H1 (cell line): ENCODE data around the gene TMEM179B. TPM values are rescaled to one million over a fixed set of nuclear protein-coding genes. Genes with fewer than 3 reads are reported as not detected.

Experiments used
- CTCF ChIA-PET: fragments of 300-600 bp; sonication (Branson Sonifier 250); formaldehyde crosslinking; loops from one replicate; lab custom pipeline; 2021; ENCODE audit not compliant: partially characterized antibody; lab: Charles Lee
- POLR2A ChIA-PET: fragments of 300-600 bp; sonication (Branson Sonifier 250); formaldehyde crosslinking; loops from one replicate; lab custom pipeline; 2021; ENCODE audit warnings: inconsistent platforms; ENCODE audit not compliant: partially characterized antibody; lab: Charles Lee
- DNase-seq, 2 experiments: peaks; one replicate each; pipeline versions ENCODE4 v3.0.0 to v3.0.0-alpha.2; 2010 to 2022; ENCODE audit warnings: low spot score in 2 of 2, low read depth in 1 of 2, mixed read lengths in 1 of 2
- FAIRE-seq: peaks from 2 replicates; lab custom pipeline; 2011; peaks lifted over from hg19 to GRCh38; lab: Jason Lieb, UNC
- H2AFZ ChIP-seq: 2 replicates; pipeline ENCODE4 v1.8.1; 2012; ENCODE audit warnings: low read length, inconsistent platforms
- H2AK5ac ChIP-seq: 2 replicates; pipeline ENCODE4 v1.6.1; 2013; ENCODE audit warnings: low read depth, low read length
- H2BK120ac ChIP-seq: replicated peaks from 2 replicates; pipeline ENCODE3; 2013; ENCODE audit warnings: low read depth, low read length, inconsistent platforms
- H2BK12ac ChIP-seq: 2 replicates; pipeline ENCODE4 v1.6.1; 2013; ENCODE audit warnings: low read depth, low read length
- H2BK15ac ChIP-seq: 2 replicates; pipeline ENCODE4 v1.6.1; 2013; ENCODE audit warnings: low read length
- H2BK20ac ChIP-seq: 2 replicates; pipeline ENCODE4 v1.6.1; 2013; ENCODE audit warnings: low read length
- H2BK5ac ChIP-seq: 2 replicates; pipeline ENCODE4 v1.6.1; 2013; ENCODE audit warnings: low read depth, low read length
- H3K14ac ChIP-seq: 2 replicates; pipeline ENCODE4 v1.6.1; 2013; ENCODE audit warnings: inconsistent platforms; ENCODE audit not compliant: insufficient read length
- H3K18ac ChIP-seq: 2 replicates; pipeline ENCODE4 v1.6.1; 2013; ENCODE audit warnings: low read length; ENCODE audit errors: extremely low read depth
- H3K23ac ChIP-seq: 2 replicates; pipeline ENCODE4 v1.6.1; 2013; ENCODE audit warnings: inconsistent platforms; ENCODE audit not compliant: insufficient read length
- H3K23me2 ChIP-seq: 2 replicates; pipeline ENCODE4 v1.6.1; 2013; ENCODE audit warnings: low read depth, low read length
- H3K27ac ChIP-seq: 2 replicates; pipeline ENCODE4 v1.6.1; 2011; ENCODE audit warnings: low read depth, low read length, inconsistent platforms
- H3K27me3 ChIP-seq, 4 experiments: replicated peaks in 1 of 4; 1 replicate in 1 of 4; 2 replicates in 3 of 4; pipeline versions ENCODE4 v1.6.1 to v1.8.1; 2011 to 2013; ENCODE audit warnings: low read length in 3 of 4, mild to moderate bottlenecking in 3 of 4, inconsistent platforms in 2 of 4, mixed read lengths in 2 of 4, moderate library complexity in 1 of 4; ENCODE audit not compliant: control insufficient read depth in 3 of 4, insufficient read depth in 3 of 4; ENCODE audit errors: extremely low read depth in 1 of 4
- H3K36me3 ChIP-seq, 4 experiments: 2 replicates each; pipeline versions ENCODE4 v1.6.1 to v1.8.1; 2011 to 2013; ENCODE audit warnings: mild to moderate bottlenecking in 4 of 4, low read length in 3 of 4, moderate library complexity in 2 of 4, control low read depth in 1 of 4, inconsistent platforms in 1 of 4; ENCODE audit not compliant: insufficient read depth in 4 of 4, control insufficient read depth in 2 of 4
- H3K4ac ChIP-seq: replicated peaks from 2 replicates; pipeline ENCODE3; 2013; ENCODE audit warnings: low read length, low read depth, mixed read lengths, inconsistent platforms; ENCODE audit not compliant: insufficient read length
- H3K4me1 ChIP-seq, 4 experiments: replicated peaks in 1 of 4; 1 replicate in 1 of 4; 2 replicates in 3 of 4; pipeline versions ENCODE4 v1.6.1 to v1.8.1; 2011 to 2013; ENCODE audit warnings: low read length in 3 of 4, inconsistent platforms in 2 of 4, mixed read lengths in 1 of 4; ENCODE audit not compliant: insufficient read depth in 4 of 4, control insufficient read depth in 3 of 4
- H3K4me2 ChIP-seq, 2 experiments: 2 replicates each; pipeline versions ENCODE4 v1.6.1 to v1.8.1; 2011 to 2013; ENCODE audit warnings: low read depth in 2 of 2, low read length in 2 of 2, control low read depth in 1 of 2, inconsistent platforms in 1 of 2, mild to moderate bottlenecking in 1 of 2; ENCODE audit not compliant: insufficient read depth in 1 of 2
- H3K4me3 ChIP-seq, 4 experiments: fragments of 200-600, 300-600 bp in 1 of 4; sonication (generic), shearing (Covaris generic), sonication (Bioruptor Twin) in 1 of 4; 2 replicates each; pipeline versions ENCODE4 v1.5.1 to v1.8.1; 2011 to 2016; ENCODE audit warnings: low read length in 4 of 4, low read depth in 3 of 4, control low read depth in 2 of 4, inconsistent platforms in 2 of 4, mild to moderate bottlenecking in 2 of 4, mixed read lengths in 1 of 4, moderate library complexity in 1 of 4; ENCODE audit not compliant: insufficient read depth in 2 of 4; ENCODE audit errors: extremely low read depth in 1 of 4
- H3K56ac ChIP-seq: replicated peaks from 2 replicates; pipeline ENCODE3; 2013; ENCODE audit warnings: low read depth, mild to moderate bottlenecking, mixed read lengths, low read length, inconsistent platforms; ENCODE audit not compliant: insufficient read length
- H3K79me1 ChIP-seq: 2 replicates; pipeline ENCODE4 v1.6.1; 2013; ENCODE audit warnings: low read depth, low read length, control low read depth
- H3K79me2 ChIP-seq, 2 experiments: 2 replicates each; pipeline versions ENCODE4 v1.6.1 to v1.8.1; 2012 to 2013; ENCODE audit warnings: low read length in 2 of 2, mild to moderate bottlenecking in 2 of 2, inconsistent platforms in 1 of 2; ENCODE audit not compliant: insufficient read depth in 2 of 2, control insufficient read depth in 1 of 2
- H3K9ac ChIP-seq, 4 experiments: replicated peaks in 1 of 4; 1 replicate in 1 of 4; 2 replicates in 3 of 4; pipeline versions ENCODE4 v1.6.1 to v1.8.1; 2011 to 2013; ENCODE audit warnings: low read depth in 3 of 4, low read length in 3 of 4, control low read depth in 2 of 4, mild to moderate bottlenecking in 2 of 4, moderate library complexity in 2 of 4, inconsistent platforms in 1 of 4; ENCODE audit errors: extremely low read depth in 1 of 4
- H3K9me3 ChIP-seq, 2 experiments: 2 replicates each; pipeline versions ENCODE4 v1.6.1 to v1.8.1; 2012 to 2013; ENCODE audit warnings: mild to moderate bottlenecking in 2 of 2, moderate library complexity in 2 of 2, control low read depth in 1 of 2, inconsistent platforms in 1 of 2, low read depth in 1 of 2, low read length in 1 of 2, mixed read lengths in 1 of 2; ENCODE audit not compliant: insufficient read depth in 2 of 2
- H4K20me1 ChIP-seq, 2 experiments: replicated peaks in 1 of 2; 2 replicates each; pipeline versions ENCODE3 to v1.8.1; 2011 to 2013; ENCODE audit warnings: inconsistent platforms in 2 of 2, low read length in 2 of 2, mild to moderate bottlenecking in 1 of 2; ENCODE audit not compliant: insufficient read depth in 2 of 2, control insufficient read depth in 1 of 2
- H4K5ac ChIP-seq: 2 replicates; pipeline ENCODE4 v1.6.1; 2013; ENCODE audit warnings: low read length, low read depth, mixed read lengths, inconsistent platforms; ENCODE audit not compliant: insufficient read length
- H4K8ac ChIP-seq: 2 replicates; pipeline ENCODE4 v1.8.0; 2013; ENCODE audit warnings: mild to moderate bottlenecking, moderate library complexity, low read length, inconsistent platforms; ENCODE audit not compliant: insufficient read depth; ENCODE audit errors: extremely low read depth
- H4K91ac ChIP-seq: replicated peaks from 2 replicates; pipeline ENCODE3; 2013; ENCODE audit warnings: low read length, mixed read lengths, inconsistent platforms; ENCODE audit not compliant: insufficient read length
- ASH2L ChIP-seq: fragments of 200-600, 300-600 bp; sonication (generic); IDR thresholded peaks from one replicate; pipeline ENCODE4 v1.7.1; 2017; ENCODE audit warnings: low read length
- CEBPB ChIP-seq: IDR thresholded peaks from 2 replicates; pipeline ENCODE4 v1.6.1; 2012; ENCODE audit warnings: low read depth, low read length
- CREB1 ChIP-seq: IDR thresholded peaks from 2 replicates; pipeline ENCODE4 v1.6.1; 2012; ENCODE audit warnings: inconsistent platforms
- GTF2F1 ChIP-seq: IDR thresholded peaks from 2 replicates; pipeline ENCODE4 v1.6.1; 2012; ENCODE audit warnings: low read depth, low read length, improper control_type of control experiment, borderline replicate concordance
- JUND ChIP-seq: IDR thresholded peaks from 2 replicates; pipeline ENCODE4 v1.6.1; 2011; ENCODE audit warnings: mild to moderate bottlenecking, improper control_type of control experiment, low read length
- MAFK ChIP-seq: IDR thresholded peaks from 2 replicates; pipeline ENCODE4 v1.6.1; 2012; ENCODE audit warnings: low read depth, mild to moderate bottlenecking, improper control_type of control experiment, low read length
- POU5F1 ChIP-seq: IDR thresholded peaks from 2 replicates; pipeline ENCODE4 v1.6.1; 2011; ENCODE audit warnings: low read depth, mild to moderate bottlenecking, low read length, moderate library complexity
- RNF2 ChIP-seq: fragments of 200-900, 300-1000 bp; sonication (generic); IDR thresholded peaks from 2 replicates; pipeline ENCODE4 v1.7.1; 2016; ENCODE audit warnings: borderline replicate concordance, low read depth, mild to moderate bottlenecking, antibody characterized with exemption, low read length; ENCODE audit not compliant: poor library complexity, severe bottlenecking; ENCODE audit errors: missing control alignments
- SIX5 ChIP-seq: IDR thresholded peaks from 2 replicates; pipeline ENCODE4 v1.6.1; 2011; ENCODE audit warnings: mild to moderate bottlenecking, low read depth, low read length
- YY1 ChIP-seq: IDR thresholded peaks from 2 replicates; pipeline ENCODE4 v1.6.1; 2011; ENCODE audit warnings: low read depth, mild to moderate bottlenecking, low read length
- WGBS, 2 experiments: shearing (Covaris generic) in 1 of 2; methylation state at CpG; one replicate each; pipeline versions ENCODE4 v1.1.6 to v1.1.7; 2013 to 2015; ENCODE audit warnings: low lambda C conversion rate in 2 of 2, mixed read lengths in 2 of 2, inconsistent platforms in 1 of 2, low coverage in 1 of 2, missing lambda C conversion rate in 1 of 2; ENCODE audit not compliant: insufficient replicate concordance in 2 of 2, insufficient coverage in 1 of 2, insufficient read length in 1 of 2; ENCODE audit errors: extremely low coverage in 1 of 2, missing lambda C conversion rate in 1 of 2; 5-methylcytosine and 5-hydroxymethylcytosine counted together
- polyA plus RNA-seq, 7 experiments: library from polyadenylated mRNA; depleted of rRNA in 3 of 7; stranded (reverse) in 5 of 7; unstranded in 2 of 7; fragments of >200 nt in 5 of 7; fragments of 200-250 nt in 2 of 7; gene quantifications; 1 replicate in 5 of 7; 2 replicates in 1 of 7; 4 replicates in 1 of 7; pipeline versions ENCODE4 v1.2.1 to v1.2.3, GENCODE V29; 2011 to 2013; ENCODE audit warnings: missing spikeins in 2 of 7, mixed read lengths in 2 of 7
- total RNA-seq: library from RNA; stranded (reverse); fragmentation: NEBNext Ultra II Directional; extraction: Animal tissue kit (Norgen Biotek cat#: 25700); gene quantifications from 2 replicates; pipeline ENCODE4 v1.2.1, GENCODE V29; 2021
- TF ChIP-seq, protein P1 (sequence below): IDR thresholded peaks from 2 replicates; pipeline ENCODE4 v1.6.1; 2012; ENCODE audit warnings: inconsistent platforms

TMEM179B gene
- total and polyA plus RNA-seq, 2 of the 8 experiments (the other 6 are each of a cell fraction or from before 2014, with no cell fraction given): 18.6 to 62.2 TPM

DNA sequence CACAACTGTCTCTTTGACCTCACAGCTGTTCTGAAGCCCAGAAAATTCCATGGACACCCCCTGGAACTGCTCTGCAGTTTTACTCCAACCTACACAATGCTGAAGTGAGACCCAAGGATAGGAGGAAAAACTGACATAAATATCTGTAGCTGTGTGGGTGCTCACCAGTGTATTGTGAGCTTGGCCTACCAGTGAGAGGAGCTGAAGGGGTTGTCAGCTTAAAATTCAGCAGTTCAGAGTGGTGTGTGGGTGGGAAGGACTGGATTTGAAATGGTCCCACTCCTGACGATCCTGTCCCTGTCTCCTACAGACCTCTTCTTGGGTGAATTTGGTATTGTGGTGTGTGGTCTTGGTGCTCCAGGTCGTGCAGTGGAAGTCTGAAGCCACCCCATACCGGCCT is 2.4 kb downstream of the TMEM179B start:
- H2BK12ac ChIP-seq: no peak overlapping the region
- H2AFZ ChIP-seq: no peak overlapping the region
- H2BK20ac ChIP-seq: no peak overlapping the region
- 89% methylated on average over 3 of the region's 3 CpGs; no CpG with 5 or more reads in 1 of the 2 experiments for WGBS, 2 experiments
- DNase-seq: no peak
- H3K27me3 ChIP-seq: no peaks in the 10 kb centered on the region
- POLR2A ChIA-PET: interaction anchor here (0.6 to 15.9 kb wide), 23 partner anchors 14 to 198 kb away, joined by 3 to 251 read pairs (median 6); partner anchors contain the start of genes HNRNPUL2, LBHD1, NXF1 and SLC3A2
- no peak overlapping the region for H3K9ac ChIP-seq
- H3K56ac ChIP-seq: no peak overlapping the region
- no peak overlapping the region for H3K18ac ChIP-seq
- H3K79me2 ChIP-seq: peaks cover 0 to 33% of the 10 kb centered on the region in 2 experiments; a peak in 2 of 4 replicates
- no peak for FAIRE-seq
- no peaks in the 10 kb centered on the region for H3K9me3 ChIP-seq
- no peak overlapping the region for H2BK15ac ChIP-seq
- H3K4ac ChIP-seq: no peak overlapping the region
- no peak overlapping the region for H4K5ac ChIP-seq
- H3K14ac ChIP-seq: no peak overlapping the region
- no peak overlapping the region for H4K91ac ChIP-seq
- peaks cover 0 to 3% of the 10 kb centered on the region in 2 experiments for H4K20me1 ChIP-seq
- H3K23ac ChIP-seq: no peak overlapping the region
- no peak overlapping the region; a peak in 1 of 4 replicates for H3K4me2 ChIP-seq
- H3K23me2 ChIP-seq: no peaks in the 10 kb centered on the region; the same call in 1 of the 2 replicates
- no peak overlapping the region for H3K27ac ChIP-seq
- H4K8ac ChIP-seq: no peak overlapping the region
- peaks cover 2 to 24% (median 11%) of the 10 kb centered on the region in 4 experiments; a peak in 7 of 8 replicates for H3K36me3 ChIP-seq
- no peak overlapping the region for H2BK5ac ChIP-seq
- H3K79me1 ChIP-seq: peaks cover 7% of the 10 kb centered on the region; the same call in 1 of the 2 replicates
- no peak overlapping the region for H2AK5ac ChIP-seq
- H2BK120ac ChIP-seq: no peak overlapping the region
- CTCF ChIA-PET: interaction anchor here (0.8 to 6.4 kb wide), 9 partner anchors 11 to 134 kb away, joined by 3 to 94 read pairs (median 6); partner anchors contain the start of genes HNRNPUL2, TAF6L and TTC9C
- H3K4me3 ChIP-seq: no peak overlapping the region
- H3K4me1 ChIP-seq: peaks cover 0 to 7% (median 4%) of the 10 kb centered on the region in 4 experiments; a peak in 5 of 7 replicates
- no peak for TF ChIP-seq ASH2L
- TF ChIP-seq, protein P1, sequence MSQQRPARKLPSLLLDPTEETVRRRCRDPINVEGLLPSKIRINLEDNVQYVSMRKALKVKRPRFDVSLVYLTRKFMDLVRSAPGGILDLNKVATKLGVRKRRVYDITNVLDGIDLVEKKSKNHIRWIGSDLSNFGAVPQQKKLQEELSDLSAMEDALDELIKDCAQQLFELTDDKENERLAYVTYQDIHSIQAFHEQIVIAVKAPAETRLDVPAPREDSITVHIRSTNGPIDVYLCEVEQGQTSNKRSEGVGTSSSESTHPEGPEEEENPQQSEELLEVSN: no peak
- no peak for TF ChIP-seq RNF2
- TF ChIP-seq GTF2F1: no peak
- no peak for TF ChIP-seq CEBPB
- no peak for TF ChIP-seq POU5F1
- no peak for TF ChIP-seq MAFK
- TF ChIP-seq YY1: no peak
- no peak for TF ChIP-seq JUND
- no peak for TF ChIP-seq CREB1
- no peak for TF ChIP-seq SIX5
